ENCODE data around the gene RAP1A. TPM values are rescaled to one million over a fixed set of nuclear protein-coding genes. Genes with fewer than 3 reads are reported as not detected.

RAP1A gene
- total and polyA plus RNA-seq, 2 experiments from 2014 or later: 37.6 to 40.0 TPM

GRCh38 chr1:111755331-111756123, 135.9 kb downstream of the RAP1A start, which contains the start of gene DDX20:
Gene DDX20 (plus strand): TSS chr1:111755901. CDS start chr1:111755925, 24 bp downstream.
- WGBS, 2 experiments (ENCODE audit: low coverage in 1 of 2, low lambda C conversion rate in 2 of 2, missing lambda C conversion rate in 2 of 2): 1 to 2% methylated on average over 64 to 67 of the region's 67 CpGs
- in situ Hi-C loops (cut with MboI): loop anchor here (10.0 to 25.0 kb wide), 2 partner anchors 281 to 543 kb away; partner anchors contain the start of genes C1orf162 and DENND2D
- no peak for TF ChIP-seq EZH2 (IDR thresholded peaks at IDR 0.05; ENCODE audit: insufficient read depth, poor library complexity, severe bottlenecking)
- no peak for TF ChIP-seq EZH2phosphoT487 (IDR thresholded peaks at IDR 0.05; ENCODE audit: insufficient read depth, low read depth)

GRCh38 chr1:111756124-111756513, 136.5 kb downstream of the RAP1A start:
- no peaks in the 10 kb centered on the region for H3K9me2 ChIP-seq (ENCODE audit: insufficient read depth)
- peaks cover 22% of the 10 kb centered on the region for H3K36me3 ChIP-seq (ENCODE audit: low read depth)
- no peaks in the 10 kb centered on the region for H4K20me1 ChIP-seq (ENCODE audit: insufficient read depth)
- DNase-seq: no peak
- H3K4me3 ChIP-seq: peak overlapping the region; percentile 94
- no peaks in the 10 kb centered on the region for H3F3A ChIP-seq (ENCODE audit: insufficient read depth)
- peak overlapping the region; percentile 93 for H3K9ac ChIP-seq
- in situ Hi-C loops (cut with MboI): loop anchor here (10.0 to 25.0 kb wide), 2 partner anchors 281 to 544 kb away; partner anchors contain the start of genes C1orf162 and DENND2D
- H3K4me2 ChIP-seq (ENCODE audit: unreplicated experiment): peak overlapping the region; percentile 95
- TF ChIP-seq EZH2 (IDR thresholded peaks at IDR 0.05; ENCODE audit: insufficient read depth, poor library complexity, severe bottlenecking) (no peak), EZH2phosphoT487 (IDR thresholded peaks at IDR 0.05; ENCODE audit: insufficient read depth, low read depth) (no peak)
- H3K4me1 ChIP-seq (ENCODE audit: insufficient read depth): peaks cover 6% of the 10 kb centered on the region; the same call in 1 of the 2 replicates
- H2AFZ ChIP-seq: peak overlapping the region; percentile 98
- H3K27me3 ChIP-seq (replicated peaks; ENCODE audit: insufficient read depth): no peaks in the 10 kb centered on the region
- H3K9me3 ChIP-seq (ENCODE audit: low read depth): no peaks in the 10 kb centered on the region
- H3K27ac ChIP-seq: peak overlapping the region; percentile 94
- WGBS, 2 experiments (ENCODE audit: low coverage in 1 of 2, low lambda C conversion rate in 2 of 2, missing lambda C conversion rate in 2 of 2): 1 to 3% methylated on average over 23 to 35 of the region's 35 CpGs
- H3K79me2 ChIP-seq (ENCODE audit: insufficient read depth): peaks cover 38% of the 10 kb centered on the region

More at GRCh38 chr1:111755331-111756123, 135.9 kb downstream of the RAP1A start, which contains the start of gene DDX20:
- peak; percentile 99 for DNase-seq
- no peaks in the 10 kb centered on the region for H3K9me2 ChIP-seq (ENCODE audit: insufficient read depth)
- H3F3A ChIP-seq (ENCODE audit: insufficient read depth): no peaks in the 10 kb centered on the region
- peak within 1 kb of the TSS; percentile 95 for H3K4me2 ChIP-seq (ENCODE audit: unreplicated experiment)
- peaks cover 6% of the 10 kb centered on the region; the same call in 1 of the 2 replicates for H3K4me1 ChIP-seq (ENCODE audit: insufficient read depth)
- H3K27ac ChIP-seq: peak within 1 kb of the TSS; percentile 94
- peak within 1 kb of the TSS; percentile 94 for H3K4me3 ChIP-seq
- peaks cover 38% of the 10 kb centered on the region for H3K79me2 ChIP-seq (ENCODE audit: insufficient read depth)
- H3K36me3 ChIP-seq (ENCODE audit: low read depth): peaks cover 16% of the 10 kb centered on the region
- peak within 1 kb of the TSS; percentile 93 for H3K9ac ChIP-seq
- H3K9me3 ChIP-seq (ENCODE audit: low read depth): no peaks in the 10 kb centered on the region
- no peaks in the 10 kb centered on the region for H3K27me3 ChIP-seq (replicated peaks; ENCODE audit: insufficient read depth)
- peak within 1 kb of the TSS; percentile 98 for H2AFZ ChIP-seq
- H4K20me1 ChIP-seq (ENCODE audit: insufficient read depth): no peaks in the 10 kb centered on the region

- Histone ChIP-seq H4K20me1 (ENCODE audit: insufficient read depth) (no peaks in the 10 kb centered on the region), H3K4me2 (ENCODE audit: unreplicated experiment) (no peak overlapping the region), H3K9me3 (ENCODE audit: low read depth) (no peaks in the 10 kb centered on the region), H3K9ac (no peak overlapping the region), H3K9me2 (ENCODE audit: insufficient read depth) (no peaks in the 10 kb centered on the region), H3K27ac (no peak overlapping the region), H2AFZ (no peak overlapping the region), H3F3A (ENCODE audit: insufficient read depth) (no peaks in the 10 kb centered on the region), H3K4me1 (ENCODE audit: insufficient read depth) (peaks cover 16% of the 10 kb centered on the region; the same call in 1 of the 2 replicates), H3K36me3 (ENCODE audit: low read depth) (peaks cover 42% of the 10 kb centered on the region), H3K79me2 (ENCODE audit: insufficient read depth) (peaks cover 38% of the 10 kb centered on the region), H3K4me3 (no peak overlapping the region), H3K27me3 (replicated peaks; ENCODE audit: insufficient read depth) (no peaks in the 10 kb centered on the region)
- DNase-seq: peak; percentile 22
- 96 to 99% methylated on average over 2 of the region's 2 CpGs for WGBS, 2 experiments (ENCODE audit: low coverage in 1 of 2, low lambda C conversion rate in 2 of 2, missing lambda C conversion rate in 2 of 2)
- no peak for TF ChIP-seq EZH2phosphoT487 (IDR thresholded peaks at IDR 0.05; ENCODE audit: insufficient read depth, low read depth)
- no peak for TF ChIP-seq EZH2 (IDR thresholded peaks at IDR 0.05; ENCODE audit: insufficient read depth, poor library complexity, severe bottlenecking)
- in situ Hi-C loops (cut with MboI): loop anchor here (10.0 to 25.0 kb wide), 2 partner anchors 284 to 546 kb away; partner anchors contain the start of genes C1orf162 and DENND2D
Observed at GRCh38 chr1:111758373-111758772, 138.8 kb downstream of the RAP1A start.

GRCh38 chr1:111761717-111762116, 142.1 kb downstream of the RAP1A start:
- H3K36me3 ChIP-seq (ENCODE audit: low read depth): peaks cover 66% of the 10 kb centered on the region

More at GRCh38 chr1:111761717-111762116, 142.1 kb downstream of the RAP1A start:
- Histone ChIP-seq H3K27ac (no peak overlapping the region), H3K27me3 (replicated peaks; ENCODE audit: insufficient read depth) (no peaks in the 10 kb centered on the region), H2AFZ (no peak overlapping the region), H3K9ac (no peak overlapping the region), H3K4me2 (ENCODE audit: unreplicated experiment) (no peak overlapping the region), H3K4me1 (ENCODE audit: insufficient read depth) (peaks cover 13% of the 10 kb centered on the region; the same call in 1 of the 2 replicates), H3K4me3 (no peak overlapping the region), H3K9me3 (ENCODE audit: low read depth) (no peaks in the 10 kb centered on the region), H3F3A (ENCODE audit: insufficient read depth) (0 out of 2 replicates have a peak, but pooled peaks cover 3% of the 10 kb centered on the region), H4K20me1 (ENCODE audit: insufficient read depth) (no peaks in the 10 kb centered on the region), H3K9me2 (ENCODE audit: insufficient read depth) (no peaks in the 10 kb centered on the region), H3K79me2 (ENCODE audit: insufficient read depth) (peaks cover 32% of the 10 kb centered on the region)
- WGBS, 2 experiments (ENCODE audit: low coverage in 1 of 2, low lambda C conversion rate in 2 of 2, missing lambda C conversion rate in 2 of 2): 94 to 95% methylated on average over 2 of the region's 2 CpGs
- TF ChIP-seq EZH2phosphoT487 (IDR thresholded peaks at IDR 0.05; ENCODE audit: insufficient read depth, low read depth): no peak
- TF ChIP-seq EZH2 (IDR thresholded peaks at IDR 0.05; ENCODE audit: insufficient read depth, poor library complexity, severe bottlenecking): no peak
- no peak for DNase-seq
- in situ Hi-C loops (cut with MboI): loop anchor here (25.0 kb wide), 1 partner anchor 549 kb away; the partner anchor contains the start of gene DENND2D

Data from GM23248 (cell line).